ENCODE measurements around the gene TAF10. TPM values are rescaled to one million over a fixed set of nuclear protein-coding genes. Genes with fewer than 3 reads are reported as not detected.

Gene TAF10
- total RNA-seq, 1 donor from 2014 or later, result 80.9 TPM

- no peak for TF ChIP-seq CTCF (IDR thresholded peaks at IDR 0.05)
- no peaks in the 10 kb centered on the region for H3K36me3 Mint-ChIP-seq (ENCODE audit: low read depth)
- no peak overlapping the region for H3K27ac Mint-ChIP-seq (ENCODE audit: unreplicated experiment)
- peaks cover 10% of the 10 kb centered on the region for H3K4me1 Mint-ChIP-seq (ENCODE audit: low read depth)
- no peak for DNase-seq (ENCODE audit: low spot score)
- no peaks in the 10 kb centered on the region for H3K9me3 Mint-ChIP-seq (ENCODE audit: low read depth)
- H3K4me3 Mint-ChIP-seq (ENCODE audit: unreplicated experiment), result peak overlapping the region; percentile 76
- H3K27me3 Mint-ChIP-seq (ENCODE audit: low read depth), result no peaks in the 10 kb centered on the region
These were observed 44.5 kb upstream of the TAF10 start for GRCh38 chr11:6656584-6656915.

GRCh38 chr11:6655790-6656583, 44.0 kb upstream of the TAF10 start, which contains the start of gene DCHS1:
Gene DCHS1 (minus strand): TSS chr11:6655809. CDS start chr11:6641613, 14,196 bp downstream.
- Mint-ChIP-seq H3K36me3 (ENCODE audit: low read depth) (no peaks in the 10 kb centered on the region), H3K27ac (ENCODE audit: unreplicated experiment) (peak within 1 kb of the TSS; percentile 49), H3K9me3 (ENCODE audit: low read depth) (no peaks in the 10 kb centered on the region), H3K27me3 (ENCODE audit: low read depth) (no peaks in the 10 kb centered on the region), H3K4me3 (ENCODE audit: unreplicated experiment) (peak within 1 kb of the TSS; percentile 76), H3K4me1 (ENCODE audit: low read depth) (peaks cover 10% of the 10 kb centered on the region)
- no peak for TF ChIP-seq CTCF (IDR thresholded peaks at IDR 0.05)
- no peak for DNase-seq (ENCODE audit: low spot score)

GRCh38 chr11:6655020-6655789, 43.2 kb upstream of the TAF10 start:
- Mint-ChIP-seq H3K4me1 (ENCODE audit: low read depth) (peaks cover 10% of the 10 kb centered on the region), H3K36me3 (ENCODE audit: low read depth) (no peaks in the 10 kb centered on the region), H3K27ac (ENCODE audit: unreplicated experiment) (no peak overlapping the region), H3K27me3 (ENCODE audit: low read depth) (no peaks in the 10 kb centered on the region), H3K9me3 (ENCODE audit: low read depth) (no peaks in the 10 kb centered on the region), H3K4me3 (ENCODE audit: unreplicated experiment) (no peak overlapping the region)
- TF ChIP-seq CTCF (IDR thresholded peaks at IDR 0.05), result no peak
- DNase-seq (ENCODE audit: low spot score), result no peak

GRCh38 chr11:6654281-6655019, 42.4 kb upstream of the TAF10 start:
- Mint-ChIP-seq H3K36me3 (ENCODE audit: low read depth) (no peaks in the 10 kb centered on the region), H3K27ac (ENCODE audit: unreplicated experiment) (no peak overlapping the region), H3K27me3 (ENCODE audit: low read depth) (no peaks in the 10 kb centered on the region)

More at GRCh38 chr11:6654281-6655019, 42.4 kb upstream of the TAF10 start:
- Mint-ChIP-seq H3K4me3 (ENCODE audit: unreplicated experiment) (no peak overlapping the region), H3K9me3 (ENCODE audit: low read depth) (no peaks in the 10 kb centered on the region), H3K4me1 (ENCODE audit: low read depth) (peaks cover 10% of the 10 kb centered on the region)
- no peak for DNase-seq (ENCODE audit: low spot score)
- no peak for TF ChIP-seq CTCF (IDR thresholded peaks at IDR 0.05)

Data from chondrocyte (in vitro differentiated cells).